Measurements from ENCODE around the gene SPSB2. TPM values are rescaled to one million over a fixed set of nuclear protein-coding genes. Genes with fewer than 3 reads are reported as not detected.

SPSB2 gene
- total and polyA plus RNA-seq, 9 of the 15 experiments (the other 6 are each of a cell fraction or from before 2014, with no cell fraction given): 0.10 to 10.6 (median 1.9) TPM

- TF ChIP-seq GABPA (tag; conservative IDR thresholded peaks at IDR 0.05; ENCODE audit: low read depth) (peak; percentile 47; the same call in 1 of the 2 replicates), MAFG (tag; conservative IDR thresholded peaks at IDR 0.05) (no peak), FOXK1 (CRISPR knock-in tag; IDR thresholded peaks at IDR 0.05; ENCODE audit: borderline replicate concordance) (no peak), TBP (optimal IDR thresholded peaks at IDR 0.05; ENCODE audit: low read depth, low read length) (peak; percentile 96), ZNF277 (CRISPR knock-in tag; IDR thresholded peaks at IDR 0.05; ENCODE audit: borderline replicate concordance) (no peak), STAG1 (CRISPR knock-in tag; IDR thresholded peaks at IDR 0.05; ENCODE audit: borderline replicate concordance) (peak; percentile 7; the same call in 1 of the 2 replicates), ZNF561 (CRISPR knock-in tag; conservative IDR thresholded peaks at IDR 0.05) (no peak), TGIF2 (CRISPR knock-in tag; IDR thresholded peaks at IDR 0.05) (peak; percentile 92), USF2 (CRISPR knock-in tag; IDR thresholded peaks at IDR 0.05) (no peak), ZNF699 (CRISPR knock-in tag; IDR thresholded peaks at IDR 0.05; ENCODE audit: insufficient replicate concordance) (no peak), E2F5 (CRISPR knock-in tag; IDR thresholded peaks at IDR 0.05) (no peak), E2F6 (IDR thresholded peaks at IDR 0.05; ENCODE audit: borderline replicate concordance in 1 of 2, extremely low read depth in 1 of 2, insufficient read depth in 1 of 2, insufficient read length in 1 of 2, low read depth in 1 of 2, low read length in 1 of 2, poor library complexity in 1 of 2, severe bottlenecking in 1 of 2) (peak; percentile 82 to 90), MBD2 (IDR thresholded peaks at IDR 0.05; ENCODE audit: borderline replicate concordance, low read depth) (peak; percentile 67; the same call in 1 of the 2 replicates), BRF1 (IDR thresholded peaks at IDR 0.05; ENCODE audit: borderline replicate concordance, extremely low read depth, insufficient read length) (no peak), ZC3H11A (IDR thresholded peaks at IDR 0.05; ENCODE audit: low read depth, low read length) (no peak), HOMEZ (CRISPR knock-in tag; IDR thresholded peaks at IDR 0.05) (no peak), PHF20 (IDR thresholded peaks at IDR 0.05; ENCODE audit: partially characterized antibody) (no peak), CCNT2 (IDR thresholded peaks at IDR 0.05; ENCODE audit: borderline replicate concordance, extremely low read depth, insufficient read length, low read depth, low read length) (peak; percentile 89), ZBTB1 (CRISPR knock-in tag; IDR thresholded peaks at IDR 0.05; ENCODE audit: borderline replicate concordance, low read depth) (no peak), ZNF511 (CRISPR knock-in tag; IDR thresholded peaks at IDR 0.05) (no peak; the same call in 1 of the 2 replicates)
Observed at GRCh38 chr12:6867413-6868210, 5.5 kb downstream of the SPSB2 start, which contains the start of gene TPI1 (continued).

All from K562 (cell line).